ENCODE measurements around the gene EXOC6B. TPM values are rescaled to one million over a fixed set of nuclear protein-coding genes. Genes with fewer than 3 reads are reported as not detected.

EXOC6B gene
- total and polyA plus RNA-seq, 2 of the 8 experiments (the other 6 are each of a cell fraction or from before 2014, with no cell fraction given) = 13.5 to 33.0 TPM

DNA sequence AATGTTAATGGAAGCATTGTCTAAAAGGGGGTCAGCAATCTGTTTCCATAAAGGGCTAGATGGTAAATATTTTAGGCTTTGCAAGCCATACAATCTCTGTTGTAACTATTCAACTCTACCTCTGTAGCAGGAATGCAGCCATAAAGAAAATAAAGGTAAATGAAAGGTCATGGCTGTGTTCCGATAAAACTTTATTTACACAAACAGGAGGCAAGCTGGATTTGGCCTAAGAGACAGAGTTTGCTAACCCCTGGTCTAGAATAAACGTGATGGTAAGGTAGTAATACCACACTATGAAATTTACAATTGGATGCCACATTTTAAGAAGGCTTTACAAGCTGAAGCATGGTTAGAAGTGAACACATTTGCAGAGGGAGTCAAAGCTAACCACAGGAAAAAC is 91.4 kb downstream of the EXOC6B start:
- no peak for FAIRE-seq
- ChIA-PET POLR2A (ENCODE audit: partially characterized antibody) (no interaction called here), CTCF (ENCODE audit: partially characterized antibody) (interaction anchor here (0.6 to 1.9 kb wide), 6 partner anchors 12 to 583 kb away, joined by 3 to 9 read pairs (median 4); no protein-coding TSS in a partner anchor)

More for the DNA sequence above, 91.4 kb downstream of the EXOC6B start:
- H3K36me3 ChIP-seq (ENCODE audit: control insufficient read depth in 2 of 4, insufficient read depth in 4 of 4, low read length in 3 of 4) = no peaks in the 10 kb centered on the region
- H2BK15ac ChIP-seq (ENCODE audit: low read length) = no peak overlapping the region
- H3K18ac ChIP-seq (ENCODE audit: extremely low read depth, low read length) = no peak overlapping the region
- no peak overlapping the region for H2AK5ac ChIP-seq (ENCODE audit: low read depth, low read length)
- H2BK120ac ChIP-seq (replicated peaks; ENCODE audit: low read depth, low read length) = no peak overlapping the region
- H3K56ac ChIP-seq (replicated peaks; ENCODE audit: insufficient read length, low read depth, low read length) = no peak overlapping the region
- no peak overlapping the region for H3K4me3 ChIP-seq (ENCODE audit: extremely low read depth in 1 of 4, insufficient read depth in 2 of 4, low read depth in 3 of 4, low read length in 4 of 4)
- H2BK5ac ChIP-seq (ENCODE audit: low read depth, low read length) = no peak overlapping the region
- no peak overlapping the region for H3K23ac ChIP-seq (ENCODE audit: insufficient read length)
- H4K91ac ChIP-seq (replicated peaks; ENCODE audit: insufficient read length, low read length) = no peak overlapping the region
- no peak overlapping the region for H3K27ac ChIP-seq (ENCODE audit: low read depth, low read length)
- H3K79me2 ChIP-seq (ENCODE audit: control insufficient read depth in 1 of 2, insufficient read depth in 2 of 2, low read length in 2 of 2) = no peaks in the 10 kb centered on the region
- TF ChIP-seq CTCF (IDR thresholded peaks at IDR 0.05; ENCODE audit: control extremely low read depth in 1 of 3, insufficient read depth in 1 of 3, low read depth in 1 of 3, low read length in 3 of 3) (no peak), CREB1 (IDR thresholded peaks at IDR 0.05) (no peak), TAF7 (optimal IDR thresholded peaks at IDR 0.05; ENCODE audit: borderline replicate concordance, low read depth, low read length) (no peak), POLR2AphosphoS5 (IDR thresholded peaks at IDR 0.05; ENCODE audit: low read depth, low read length) (no peak), KDM5A (IDR thresholded peaks at IDR 0.05; ENCODE audit: low read length) (no peak), SIRT6 (IDR thresholded peaks at IDR 0.05; ENCODE audit: low read length) (no peak), JUN (IDR thresholded peaks at IDR 0.05; ENCODE audit: low read depth, low read length) (no peak), ATF2 (IDR thresholded peaks at IDR 0.05; ENCODE audit: low read length) (no peak), YY1 (IDR thresholded peaks at IDR 0.05; ENCODE audit: low read depth, low read length) (no peak)
- H3K9me3 ChIP-seq (ENCODE audit: insufficient read depth in 2 of 2, low read depth in 1 of 2, low read length in 1 of 2) = no peaks in the 10 kb centered on the region
- H3K79me1 ChIP-seq (ENCODE audit: low read depth, low read length) = no peaks in the 10 kb centered on the region
- H2BK12ac ChIP-seq (ENCODE audit: low read depth, low read length) = no peak overlapping the region
- H2AFZ ChIP-seq (ENCODE audit: low read length) = no peak overlapping the region
- H3K9ac ChIP-seq (replicated peaks in 1 of 4; ENCODE audit: extremely low read depth in 1 of 4, low read depth in 3 of 4, low read length in 3 of 4) = no peak overlapping the region
- H3K14ac ChIP-seq (ENCODE audit: insufficient read length) = no peak overlapping the region
- no peak overlapping the region for H3K4me2 ChIP-seq (ENCODE audit: insufficient read depth in 1 of 2, low read depth in 2 of 2, low read length in 2 of 2)
- H4K20me1 ChIP-seq (replicated peaks in 1 of 2; ENCODE audit: control insufficient read depth in 1 of 2, insufficient read depth in 2 of 2, low read length in 2 of 2) = no peaks in the 10 kb centered on the region
- H4K8ac ChIP-seq (ENCODE audit: extremely low read depth, insufficient read depth, low read length) = no peak overlapping the region
- WGBS, 2 experiments (ENCODE audit: extremely low coverage in 1 of 2, insufficient coverage in 1 of 2, insufficient read length in 1 of 2, insufficient replicate concordance in 2 of 2, low coverage in 1 of 2, low lambda C conversion rate in 2 of 2, missing lambda C conversion rate in 1 of 2) = 82% methylated on average over 2 of the region's 2 CpGs; no CpG with 5 or more reads in 1 of the 2 experiments
- no peak overlapping the region for H4K5ac ChIP-seq (ENCODE audit: insufficient read length, low read depth, low read length)
- no peaks in the 10 kb centered on the region for H3K4me1 ChIP-seq (replicated peaks in 1 of 4; ENCODE audit: control insufficient read depth in 3 of 4, insufficient read depth in 4 of 4, low read length in 3 of 4)
- DNase-seq (ENCODE audit: low read depth in 1 of 2, low spot score in 2 of 2) = no peak
- no peaks in the 10 kb centered on the region for H3K27me3 ChIP-seq (replicated peaks in 1 of 4; ENCODE audit: control insufficient read depth in 3 of 4, extremely low read depth in 1 of 4, insufficient read depth in 3 of 4, low read length in 3 of 4)
- H2BK20ac ChIP-seq (ENCODE audit: low read length) = no peak overlapping the region
- H3K4ac ChIP-seq (replicated peaks; ENCODE audit: insufficient read length, low read depth, low read length) = no peak overlapping the region
- H3K23me2 ChIP-seq (ENCODE audit: low read depth, low read length) = no peaks in the 10 kb centered on the region
